HG03442 (cell line): ENCODE results near the gene MYO7B.

ENCODE experiments used
- ATAC-seq: cut with Tn5 transposase; IDR thresholded peaks from one replicate; pipeline ENCODE4 v1.9.1; 2021; ENCODE audit warnings: mild to moderate bottlenecking, moderate library complexity; ENCODE audit not compliant: unreplicated experiment

MYO7B gene

DNA sequence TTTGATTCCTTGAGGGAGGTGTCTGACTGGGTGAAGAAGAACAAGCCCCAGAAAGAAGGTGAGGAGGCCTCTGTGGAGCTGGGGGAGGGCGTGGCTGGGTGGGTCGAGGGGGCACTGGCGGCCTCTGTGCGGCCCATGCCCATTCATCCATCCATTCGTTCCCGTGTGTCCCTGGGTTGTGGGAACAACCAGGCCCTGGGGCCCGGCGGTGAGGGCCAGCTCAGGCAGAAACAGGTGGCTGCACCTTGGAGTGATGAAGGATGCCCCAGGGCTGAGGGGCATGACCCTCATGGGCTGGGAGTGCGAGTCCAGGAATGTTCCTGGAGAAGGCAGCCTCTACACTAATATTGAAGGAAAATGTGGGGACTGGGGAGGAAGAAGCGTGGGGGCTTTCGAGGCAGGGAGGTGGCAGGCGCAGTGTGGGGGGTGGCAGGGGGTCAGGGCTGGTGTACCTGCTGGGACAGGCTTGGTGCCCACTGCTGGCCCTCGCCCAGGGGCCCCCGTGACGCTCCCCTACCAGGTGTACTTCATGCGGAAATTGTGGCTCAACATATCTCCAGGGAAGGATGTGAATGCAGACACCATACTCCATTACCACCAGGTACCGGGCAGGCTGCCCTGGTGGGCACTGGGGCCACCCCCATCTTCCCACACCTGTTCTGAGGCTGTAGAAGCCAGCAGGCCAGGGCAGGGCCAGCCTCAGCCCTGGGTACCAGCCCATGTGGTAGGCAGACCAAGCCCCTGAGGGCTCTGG, 99.3 kb downstream of the MYO7B start:
- ATAC-seq, result no peak

DNA sequence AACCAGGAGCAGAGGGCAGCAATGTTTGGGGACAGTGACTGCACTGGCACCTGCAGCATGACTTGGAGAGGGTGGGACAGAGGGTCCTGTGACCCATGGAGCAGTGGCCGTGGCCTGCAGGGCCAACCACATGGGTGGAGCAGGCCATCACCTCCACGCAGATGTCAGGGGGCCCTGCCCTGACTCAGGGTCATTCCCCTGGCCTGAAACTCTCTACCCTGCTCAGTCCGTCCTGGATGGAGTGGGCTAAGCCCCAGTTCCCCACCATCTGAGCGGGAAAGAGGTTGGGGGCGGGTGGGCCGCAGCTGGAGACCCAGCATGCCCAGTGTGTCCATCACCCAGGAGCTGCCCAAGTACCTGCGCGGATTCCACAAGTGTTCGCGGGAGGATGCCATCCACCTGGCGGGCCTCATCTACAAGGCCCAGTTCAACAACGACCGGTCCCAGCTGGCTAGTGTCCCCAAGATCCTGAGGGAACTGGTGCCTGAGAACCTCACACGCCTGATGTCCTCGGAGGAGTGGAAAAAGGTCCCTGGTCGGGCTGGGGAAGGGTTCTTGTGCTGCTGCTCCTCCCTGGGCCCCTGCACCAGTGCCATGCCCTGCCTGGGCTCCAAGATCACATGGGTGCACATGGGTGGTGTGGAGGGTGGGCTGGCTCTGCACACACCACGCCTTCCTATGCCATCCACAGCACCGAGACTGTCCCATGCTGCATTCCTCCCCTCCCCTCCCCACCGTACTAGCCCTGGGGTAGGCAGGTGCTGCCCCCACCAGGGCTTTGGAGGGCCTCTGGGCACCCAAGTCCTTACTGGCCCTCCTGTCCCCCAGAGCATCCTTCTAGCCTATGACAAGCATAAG, 100.1 kb downstream of the MYO7B start:
- ATAC-seq, result no peak

DNA sequence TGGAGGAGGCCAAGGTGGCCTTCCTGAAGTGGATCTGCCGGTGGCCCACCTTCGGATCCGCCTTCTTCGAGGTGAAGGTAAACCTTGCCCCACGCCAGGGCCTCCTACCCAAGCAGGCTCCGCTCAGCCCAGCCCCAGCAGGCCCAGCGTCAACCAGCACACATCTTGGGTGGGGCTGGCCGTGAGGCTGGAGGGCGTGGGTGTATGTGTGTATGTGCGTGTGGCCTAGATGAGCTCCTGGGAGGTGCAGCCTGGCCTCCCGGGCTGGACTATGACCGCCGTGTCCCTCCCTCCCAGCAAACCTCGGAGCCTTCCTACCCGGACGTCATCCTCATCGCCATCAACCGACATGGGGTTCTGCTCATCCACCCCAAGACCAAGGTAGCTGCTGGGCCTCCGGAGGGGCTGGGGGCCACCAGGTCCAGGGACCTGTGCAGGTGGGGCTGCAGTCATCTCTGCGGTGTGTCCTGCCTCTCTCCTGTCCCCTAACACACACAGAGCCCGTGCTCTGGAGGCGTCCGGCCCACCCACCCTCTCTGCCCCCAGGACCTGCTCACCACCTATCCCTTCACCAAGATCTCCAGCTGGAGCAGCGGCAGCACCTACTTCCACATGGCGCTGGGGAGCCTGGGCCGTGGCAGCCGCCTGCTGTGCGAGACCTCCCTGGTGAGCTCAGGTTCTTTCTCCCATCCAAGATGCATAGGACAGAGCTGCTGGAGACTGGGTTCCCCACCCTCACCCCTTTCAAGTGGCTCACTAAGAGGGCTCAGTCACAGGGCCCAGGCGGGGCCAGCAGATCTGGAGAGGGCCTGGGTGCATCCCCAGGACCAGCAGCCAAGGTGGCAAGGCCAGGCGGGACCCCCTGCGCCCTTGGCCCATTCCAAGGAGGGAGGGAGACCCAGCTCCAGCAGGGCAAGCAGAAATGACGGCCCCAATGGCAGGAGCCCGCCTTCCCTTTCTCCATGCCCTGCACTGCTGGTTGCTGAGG, 101.1 kb downstream of the MYO7B start:
- no peak for ATAC-seq

DNA sequence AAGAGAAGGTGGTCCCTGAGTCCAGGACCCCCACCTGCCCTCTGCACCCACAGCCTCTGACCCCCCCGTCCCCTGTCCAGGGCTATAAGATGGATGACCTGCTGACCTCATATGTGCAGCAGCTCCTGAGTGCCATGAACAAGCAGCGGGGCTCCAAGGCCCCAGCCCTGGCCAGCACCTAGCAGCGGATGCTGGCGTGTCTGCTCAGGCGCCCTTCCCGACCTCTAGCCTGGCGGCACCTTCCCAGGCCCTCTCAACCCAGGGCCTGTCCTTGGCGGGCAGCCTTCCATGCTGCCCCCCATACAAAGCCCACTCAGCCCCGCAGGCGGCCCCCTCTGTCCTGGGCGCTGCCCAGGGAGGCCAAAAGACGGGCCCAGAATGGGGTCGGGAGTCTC, 101.8 kb downstream of the MYO7B start:
- no peak for ATAC-seq

DNA sequence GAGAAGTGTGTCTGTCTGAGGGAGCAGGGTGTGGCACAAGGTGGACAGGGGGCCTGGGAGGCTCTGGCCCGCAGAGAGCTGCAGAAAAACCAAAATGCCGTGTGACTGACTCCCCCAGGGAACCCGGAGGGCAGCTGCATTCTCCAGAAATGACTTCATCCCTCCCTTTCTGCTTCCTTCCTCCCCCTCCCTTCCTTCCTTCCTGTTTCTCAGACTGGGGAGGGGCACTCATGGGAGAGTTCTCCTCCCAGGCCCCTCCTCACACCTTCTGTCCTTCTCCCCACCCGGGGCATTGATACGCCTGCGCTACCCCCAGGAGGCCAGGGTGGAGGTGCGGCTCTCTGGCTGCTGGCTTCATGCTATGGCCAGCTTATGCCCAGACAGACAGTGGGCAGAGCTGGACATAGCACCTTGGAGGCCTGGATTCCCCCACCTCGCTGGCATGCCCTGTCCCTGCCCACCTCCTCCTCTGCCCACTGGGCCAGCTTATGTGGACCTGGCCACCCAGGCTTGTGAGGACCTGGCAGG, 102.3 kb downstream of the MYO7B start:
- no peak for ATAC-seq

DNA sequence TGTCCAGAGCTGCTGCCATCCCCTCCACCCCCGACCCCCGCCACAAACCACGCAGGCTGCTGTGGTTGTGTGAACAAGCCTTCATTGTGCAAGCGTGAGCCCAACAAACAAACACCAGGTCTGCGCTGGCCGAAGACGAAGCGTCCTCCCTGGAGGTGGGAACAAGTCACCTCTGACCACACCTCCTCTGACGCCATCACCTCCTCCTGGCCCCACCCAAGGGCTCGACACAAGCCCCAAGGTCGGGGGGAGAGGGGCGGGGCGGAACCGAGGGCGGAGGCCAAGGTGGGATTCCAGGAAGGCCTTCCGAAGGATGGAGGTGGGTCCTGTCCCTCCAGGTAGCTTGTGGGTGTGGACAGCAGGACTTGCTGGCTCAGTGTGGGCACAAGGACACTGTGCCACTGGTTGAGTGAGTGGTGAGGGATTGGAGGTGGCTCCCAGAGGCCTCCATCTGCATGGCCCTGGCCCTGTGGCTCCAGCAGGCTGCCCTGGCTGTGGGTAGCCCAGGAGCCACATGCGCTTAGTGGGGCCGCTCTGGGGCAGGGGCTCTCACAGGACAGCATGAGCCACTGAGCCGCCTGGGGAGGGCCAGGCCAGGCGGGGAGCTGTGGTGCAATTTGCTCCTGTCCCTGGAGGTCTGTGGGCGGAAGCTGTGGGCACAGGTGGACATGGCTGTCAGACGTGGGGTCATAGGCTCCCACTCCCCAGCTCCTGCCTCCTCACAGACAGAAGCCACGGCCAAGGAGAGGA, 103.1 kb downstream of the MYO7B start:
- no peak for ATAC-seq

DNA sequence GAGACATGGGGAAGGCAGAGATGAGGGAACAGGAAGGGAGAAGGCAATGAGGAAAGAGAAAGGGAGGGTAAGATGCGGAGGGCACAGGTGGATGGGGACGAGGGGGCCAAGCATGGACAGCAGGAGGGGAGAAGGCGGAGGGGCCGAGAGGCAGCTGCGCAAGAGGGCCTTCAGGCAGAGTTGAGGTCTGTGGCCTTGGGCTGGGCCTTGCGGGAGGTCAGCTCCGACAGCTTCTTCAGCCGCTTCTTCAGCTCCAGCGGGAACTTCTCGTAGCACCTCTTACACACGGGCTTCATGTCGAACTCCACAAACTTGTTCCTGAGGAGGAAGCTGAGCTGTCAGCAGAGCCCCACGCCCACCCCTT, 103.6 kb downstream of the MYO7B start:
- no peak for ATAC-seq

DNA sequence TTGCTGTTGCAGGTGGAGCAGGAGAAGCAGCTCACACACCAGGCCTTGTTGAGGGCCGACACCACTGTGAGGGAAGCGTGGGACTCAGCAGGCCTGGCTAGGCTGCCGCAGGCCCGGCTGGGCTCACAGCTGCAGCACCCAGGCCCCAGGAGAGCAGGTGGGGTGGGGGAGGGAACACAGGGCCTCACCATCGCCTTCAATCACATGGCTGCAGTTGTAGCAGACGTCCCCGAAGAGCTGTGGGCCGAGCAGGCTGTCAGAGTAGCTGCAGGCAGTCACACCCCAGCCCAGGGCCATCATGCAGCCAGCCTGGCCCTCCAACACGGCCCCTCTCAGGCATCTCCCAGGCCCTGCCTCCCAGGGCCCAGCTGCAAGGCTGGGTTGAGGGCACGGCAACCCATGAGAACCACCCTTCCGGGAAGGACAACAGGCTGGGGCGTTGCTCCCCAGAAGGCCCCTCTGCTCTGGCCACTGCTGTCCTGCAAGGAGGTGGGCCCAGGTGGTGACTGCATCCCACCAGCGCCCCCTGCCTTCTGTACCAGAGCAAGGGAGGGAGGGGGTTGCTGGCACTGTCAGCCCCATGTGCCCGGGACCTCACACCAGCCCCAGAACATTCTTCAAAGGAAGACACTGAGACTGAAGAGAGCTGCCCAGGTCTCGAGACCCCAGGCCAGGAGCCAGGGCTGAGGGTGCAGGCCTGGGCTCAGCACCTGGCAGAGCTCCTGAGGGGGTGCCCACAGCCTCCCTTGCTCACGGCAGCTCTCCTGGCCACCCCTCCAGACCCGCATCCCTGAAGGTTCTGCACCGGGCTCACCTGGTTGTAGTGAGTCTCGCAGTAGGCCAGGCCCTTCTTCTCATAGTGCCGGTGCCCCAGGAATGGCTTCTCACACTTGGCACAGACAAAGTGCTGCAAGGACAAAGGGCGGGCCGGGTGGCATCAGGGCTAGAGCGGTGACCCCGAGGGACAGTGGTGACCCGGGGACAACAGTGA, 104.9 kb downstream of the MYO7B start:
- ATAC-seq, result no peak

DNA sequence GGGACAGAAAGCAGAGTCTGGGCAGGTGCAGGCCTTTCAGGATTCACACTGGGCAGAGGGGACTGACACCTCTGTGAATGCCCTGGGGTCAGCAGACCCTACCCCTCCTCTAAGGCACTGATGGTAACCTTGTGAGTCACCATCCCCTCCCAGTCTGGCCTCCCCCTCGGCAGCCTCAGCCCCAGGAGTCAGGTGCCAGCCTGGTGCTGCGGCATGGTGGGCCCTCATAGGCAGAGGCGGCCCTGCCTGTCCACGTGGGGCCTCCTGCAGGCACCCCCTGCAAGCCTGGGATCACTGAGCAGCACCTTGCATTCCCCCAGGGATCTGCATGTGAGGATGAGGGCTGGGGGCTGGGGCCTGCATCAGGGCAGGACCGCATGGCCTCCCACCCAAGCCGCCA, 105.7 kb downstream of the MYO7B start:
- no peak for ATAC-seq

DNA sequence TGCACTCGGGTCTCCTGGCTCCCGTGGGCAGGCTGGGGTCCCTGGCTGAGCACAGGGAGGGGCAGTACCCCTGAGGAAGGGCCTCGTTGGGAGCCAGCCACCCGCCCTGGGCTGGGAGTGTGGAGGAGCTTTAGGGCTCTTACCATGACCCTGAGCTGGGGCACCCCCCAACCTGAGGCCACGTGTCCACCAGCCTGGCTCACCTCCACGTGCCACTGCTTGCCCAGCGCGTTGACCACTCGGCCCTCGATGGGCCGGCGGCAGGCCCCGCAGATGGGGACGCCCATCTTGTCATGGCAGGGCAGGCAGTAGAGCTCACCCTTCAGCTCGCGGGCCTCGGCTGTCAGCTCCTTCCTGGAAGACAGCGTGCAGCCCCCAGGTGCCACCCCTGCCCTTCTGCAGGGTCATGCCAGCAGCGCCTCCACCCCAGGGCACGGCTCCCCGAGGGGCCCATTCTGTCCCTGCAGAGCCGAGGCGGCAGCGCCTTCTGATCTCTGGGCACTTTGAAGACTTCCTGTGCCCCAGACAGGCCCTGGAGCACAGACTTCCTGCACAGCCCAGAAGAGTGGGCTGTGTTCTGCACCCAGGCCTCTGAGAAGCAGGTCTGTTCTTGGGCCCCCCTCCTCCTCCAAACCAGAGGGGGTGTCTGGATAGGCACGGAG, 106.5 kb downstream of the MYO7B start:
- no peak for ATAC-seq

DNA sequence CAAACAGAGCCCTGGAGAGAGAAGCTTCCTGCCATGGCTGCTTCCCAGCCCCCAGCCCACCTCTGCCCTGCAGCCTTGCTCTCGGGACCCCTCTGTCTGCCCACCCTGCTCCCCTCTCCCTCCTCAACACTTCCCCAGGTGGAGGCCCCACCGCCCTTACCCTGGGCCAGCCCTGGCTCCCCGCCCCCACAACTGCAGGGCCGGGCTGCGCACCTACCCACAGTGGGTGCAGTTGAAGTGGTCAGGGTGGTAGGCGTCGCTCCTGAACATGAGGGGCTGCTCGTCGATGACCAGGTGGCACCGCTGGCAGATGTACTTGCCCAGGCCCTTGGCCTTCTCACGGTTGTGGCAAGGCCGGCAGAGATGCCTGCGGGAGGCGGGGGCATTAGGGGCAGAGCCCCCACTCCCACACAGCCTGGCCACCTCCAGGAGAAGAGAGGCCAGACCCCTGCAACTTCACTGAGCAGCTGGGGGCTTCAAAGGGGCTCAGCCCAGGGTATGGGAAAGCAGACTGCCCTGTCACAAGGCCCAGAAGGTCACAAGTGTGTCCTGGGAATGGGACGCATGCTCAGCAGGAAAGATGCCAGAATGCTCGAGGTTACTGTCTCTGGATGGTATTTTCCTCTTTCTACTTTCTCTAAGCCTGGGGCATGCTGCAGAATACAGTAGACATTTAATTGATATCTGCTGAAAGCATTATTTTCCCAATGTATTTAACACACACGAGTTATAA, 107.4 kb downstream of the MYO7B start:
- no peak for ATAC-seq

DNA sequence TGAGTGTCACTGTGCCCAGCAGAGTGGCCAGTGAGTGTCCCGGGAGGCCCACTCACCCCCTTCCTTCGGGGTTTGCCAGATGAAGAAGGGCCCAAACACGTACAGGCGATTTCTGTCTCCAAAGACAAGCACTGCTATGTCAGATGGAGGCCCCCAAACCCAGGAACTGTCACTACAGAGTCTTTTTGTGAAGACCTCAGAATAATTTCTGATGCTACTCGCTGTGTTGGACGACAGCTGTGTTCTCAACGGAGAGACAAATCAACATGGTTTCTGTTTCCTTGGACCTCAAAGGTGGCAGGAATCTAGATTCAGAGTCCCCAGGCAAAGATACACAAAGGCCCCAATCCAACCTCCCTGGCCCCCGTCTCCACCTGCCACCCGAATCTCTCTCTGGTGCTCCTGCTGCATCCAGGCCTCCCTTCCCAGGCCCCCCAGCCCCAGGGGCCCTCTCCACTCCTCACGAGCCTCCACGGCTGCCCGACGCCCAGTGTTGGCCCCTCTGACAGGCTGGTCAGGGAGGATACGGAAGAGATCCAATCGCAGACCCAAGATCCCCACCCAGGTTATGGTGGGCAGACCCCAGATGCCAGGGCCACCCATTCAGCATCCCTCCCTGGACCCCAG, 108.1 kb downstream of the MYO7B start:
- no peak for ATAC-seq

DNA sequence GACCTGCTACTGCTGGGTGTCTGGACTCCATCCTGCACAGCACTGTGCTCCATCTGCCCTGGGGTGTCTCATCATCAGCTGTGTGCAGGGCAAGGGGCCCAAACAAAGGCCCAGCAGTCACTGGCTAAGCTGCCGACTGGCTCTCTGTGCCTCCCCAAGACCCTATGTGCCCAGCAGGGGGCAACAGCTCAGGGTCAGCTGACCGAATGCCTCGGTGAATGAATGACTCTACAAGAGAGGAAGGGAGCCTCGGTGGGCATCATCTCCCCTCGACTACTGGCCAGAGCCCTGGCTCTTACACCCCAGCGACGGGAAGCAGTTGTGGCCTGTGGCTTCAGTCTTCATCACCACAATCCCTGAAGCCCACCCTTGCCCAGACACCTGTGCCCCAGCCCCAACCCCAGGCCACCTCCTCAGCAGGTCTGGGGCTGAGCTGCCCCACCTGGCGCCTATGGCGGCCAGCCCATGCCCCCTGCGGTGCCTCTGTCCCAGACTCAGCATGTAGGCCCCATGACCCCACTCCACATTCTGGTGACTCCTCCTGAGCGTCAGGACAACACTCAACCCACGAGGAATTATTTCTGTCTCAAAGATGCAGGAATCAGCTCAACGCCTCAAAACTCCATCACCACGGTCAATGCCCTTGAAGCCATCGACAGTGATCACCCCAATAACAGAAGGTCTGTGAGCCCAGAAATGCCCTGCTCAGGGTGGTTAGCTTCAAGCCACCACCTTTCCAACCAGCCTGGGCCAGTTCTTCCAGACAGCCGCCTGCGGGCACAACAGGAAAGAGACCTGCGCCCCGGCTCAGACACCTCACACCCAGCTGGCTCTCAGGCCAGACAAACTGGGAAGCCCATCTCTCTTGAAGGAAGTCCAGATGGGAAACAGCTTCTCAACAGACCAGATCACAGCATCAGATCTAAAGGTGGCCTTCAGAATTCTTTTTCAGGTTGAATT, 108.9 kb downstream of the MYO7B start:
- ATAC-seq, result no peak

DNA sequence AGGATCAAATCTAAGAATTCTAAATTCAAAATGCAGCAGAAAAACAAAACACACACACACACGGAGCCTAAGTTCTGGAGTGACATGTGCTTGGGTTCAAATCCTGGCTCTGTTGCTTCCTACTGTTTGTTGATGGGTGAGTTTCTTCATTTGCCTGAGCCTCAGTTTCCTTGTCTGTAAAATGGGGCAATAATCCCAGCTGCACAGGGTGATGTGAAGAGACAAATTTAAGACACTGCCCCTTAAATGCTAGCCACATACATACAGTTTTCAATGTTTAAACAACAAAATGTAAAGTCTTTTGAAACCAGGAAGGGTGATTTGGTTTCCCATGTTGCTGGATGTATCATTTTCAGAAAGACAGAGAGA, 109.5 kb downstream of the MYO7B start:
- ATAC-seq, result no peak

DNA sequence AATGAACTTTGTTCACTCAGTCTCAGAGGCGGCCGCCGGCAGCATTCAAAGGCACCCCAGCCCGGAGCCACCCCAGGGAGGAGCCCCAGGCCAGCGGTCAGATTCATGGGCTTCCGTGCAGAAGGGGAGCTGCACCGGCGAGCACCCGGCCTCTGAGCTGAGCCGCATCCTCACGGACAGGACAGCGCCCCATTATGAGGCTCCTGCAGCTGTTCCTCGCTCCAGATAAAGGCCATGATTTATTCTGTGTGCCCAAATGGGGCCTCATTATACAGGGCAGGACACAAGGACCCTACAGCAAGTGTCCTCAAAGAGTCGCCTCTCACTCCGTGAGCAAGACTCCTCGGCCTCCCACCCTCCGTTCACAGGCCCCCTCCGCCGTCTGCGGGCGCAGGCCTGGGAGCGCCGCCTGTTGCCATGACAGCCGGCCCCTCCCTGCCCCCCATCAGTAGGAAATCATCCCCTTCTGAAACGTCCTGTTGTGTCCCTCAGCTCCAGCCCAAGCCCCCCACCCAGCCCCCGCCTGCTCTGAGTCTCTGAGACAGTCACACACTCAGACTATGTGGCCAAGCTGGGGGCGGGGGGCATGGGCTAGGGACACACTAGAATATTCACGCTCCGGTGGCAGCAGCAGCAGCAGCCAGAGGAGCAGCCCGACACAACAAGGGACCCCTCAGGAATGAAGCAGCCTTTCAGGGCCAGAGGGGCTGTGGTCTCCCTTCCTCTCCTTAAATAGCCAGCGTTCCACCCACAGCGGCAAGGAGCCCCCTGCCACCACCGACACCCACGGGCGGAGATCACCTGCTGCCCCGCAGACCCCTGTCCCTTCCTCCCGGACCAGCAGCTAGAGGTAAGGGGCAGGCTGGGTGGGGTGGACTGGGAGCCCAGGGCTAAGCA, 110.2 kb downstream of the MYO7B start, which contains the start of gene GPR17:
GPR17 (plus strand) TSS at position 759 of the 897 bp plus-strand sequence. CDS start 4,583 bp downstream, outside the sequence.
- ATAC-seq, result no peak
